IMR-90 (cell line): Measurements from ENCODE around the gene FNDC7. TPM values are rescaled to one million over a fixed set of nuclear protein-coding genes. Genes with fewer than 3 reads are reported as not detected.

Experiments used
- ATAC-seq: fragments of 200-7000 bp; cut with Tn5 transposase; 2 replicates; pipeline ENCODE4 v1.9.1; 2020; ENCODE audit warnings: low read depth, mild to moderate bottlenecking, moderate library complexity
- BruUV-seq: library from RNA; stranded (reverse); fragments of 400-500 nt; replicated peaks from 2 replicates; lab custom pipeline; 2021; lab: Mats Ljungman, UMichigan
- CTCF ChIA-PET: fragments of 300-600 bp; formaldehyde crosslinking; extraction: SDS; loops from one replicate; lab custom pipeline; 2021; ENCODE audit warnings: antibody characterized with exemption; lab: Yijun Ruan, JAX
- POLR2A ChIA-PET: fragments of 300-600 bp; sonication (Branson Sonifier 250); formaldehyde crosslinking; loops from one replicate; lab custom pipeline; 2022; ENCODE audit warnings: antibody characterized with exemption; ENCODE audit not compliant: unreplicated experiment; lab: Charles Lee
- DNase-seq: peaks from one replicate; pipeline ENCODE4 v3.0.0; 2013
- H2AFZ ChIP-seq: replicated peaks from 2 replicates; pipeline ENCODE3; 2013; ENCODE audit warnings: low read length, mild to moderate bottlenecking; ENCODE audit not compliant: poor library complexity
- H2AK5ac ChIP-seq: 2 replicates; pipeline ENCODE4 v1.6.1; 2013; ENCODE audit warnings: low read depth, low read length, inconsistent platforms
- H2AK9ac ChIP-seq: replicated peaks from 2 replicates; pipeline ENCODE3; 2013; ENCODE audit warnings: mild to moderate bottlenecking, low read depth, low read length, moderate library complexity; ENCODE audit not compliant: poor library complexity
- H2BK120ac ChIP-seq: 2 replicates; pipeline ENCODE4 v1.6.1; 2013; ENCODE audit warnings: low read depth, low read length, inconsistent platforms
- H2BK15ac ChIP-seq: 3 replicates; pipeline ENCODE4 v1.6.1; 2013; ENCODE audit warnings: low read depth, low read length, inconsistent platforms
- H2BK20ac ChIP-seq: 2 replicates; pipeline ENCODE4 v1.6.1; 2013; ENCODE audit warnings: low read depth, mild to moderate bottlenecking, inconsistent platforms, low read length, moderate library complexity
- H2BK5ac ChIP-seq: 2 replicates; pipeline ENCODE4 v1.6.1; 2013; ENCODE audit warnings: mild to moderate bottlenecking, low read depth, low read length, inconsistent platforms; ENCODE audit not compliant: poor library complexity, severe bottlenecking
- H3K14ac ChIP-seq: replicated peaks from 2 replicates; pipeline ENCODE4 v1.6.1; 2013; ENCODE audit warnings: low read depth, low read length, inconsistent platforms
- H3K18ac ChIP-seq: 2 replicates; pipeline ENCODE4 v1.6.1; 2013; ENCODE audit warnings: low read depth, low read length, control low read depth
- H3K23ac ChIP-seq: 2 replicates; pipeline ENCODE4 v1.6.1; 2013; ENCODE audit warnings: low read depth, low read length, inconsistent platforms
- H3K27ac ChIP-seq: 2 replicates; pipeline ENCODE4 v1.5.1; 2013; ENCODE audit warnings: mild to moderate bottlenecking, control low read depth, low read length; ENCODE audit not compliant: insufficient read depth
- H3K27me3 ChIP-seq: 2 replicates; pipeline ENCODE4 v1.6.1; 2013; ENCODE audit warnings: low read length; ENCODE audit not compliant: control insufficient read depth, insufficient read depth
- H3K36me3 ChIP-seq: 2 replicates; pipeline ENCODE4 v1.6.1; 2013; ENCODE audit warnings: low read length, mixed read lengths; ENCODE audit not compliant: control insufficient read depth, insufficient read depth
- H3K4ac ChIP-seq: 2 replicates; pipeline ENCODE4 v1.6.1; 2013; ENCODE audit warnings: low read depth, low read length, inconsistent platforms
- H3K4me1 ChIP-seq: 2 replicates; pipeline ENCODE4 v1.6.1; 2013; ENCODE audit warnings: low read length, mixed read lengths; ENCODE audit not compliant: control insufficient read depth, insufficient read depth
- H3K4me2 ChIP-seq: 2 replicates; pipeline ENCODE4 v1.6.1; 2013; ENCODE audit warnings: low read depth, mild to moderate bottlenecking, control low read depth, low read length, moderate library complexity
- H3K4me3 ChIP-seq: 2 replicates; pipeline ENCODE4 v1.5.1; 2013; ENCODE audit warnings: low read depth, mild to moderate bottlenecking, control low read depth, low read length, moderate library complexity; ENCODE audit not compliant: insufficient read depth
- H3K56ac ChIP-seq: 2 replicates; pipeline ENCODE4 v1.6.1; 2013; ENCODE audit warnings: low read length, inconsistent platforms; ENCODE audit not compliant: insufficient read depth; ENCODE audit errors: extremely low read depth
- H3K79me1 ChIP-seq, 2 experiments: 2 replicates each; pipeline ENCODE4 v1.6.1; 2013; ENCODE audit warnings: low read length in 2 of 2, inconsistent platforms in 1 of 2, low read depth in 1 of 2
- H3K9ac ChIP-seq: 2 replicates; pipeline ENCODE4 v1.6.1; 2013; ENCODE audit warnings: low read depth, low read length, control low read depth
- H3K9me1 ChIP-seq: 2 replicates; pipeline ENCODE4 v1.6.1; 2013; ENCODE audit warnings: low read length, inconsistent platforms; ENCODE audit not compliant: insufficient read depth
- H3K9me3 ChIP-seq: 2 replicates; pipeline ENCODE4 v1.6.1; 2013; ENCODE audit warnings: low read length; ENCODE audit not compliant: control insufficient read depth, insufficient read depth
- H4K20me1 ChIP-seq: 2 replicates; pipeline ENCODE4 v1.6.1; 2013; ENCODE audit warnings: low read length, inconsistent platforms; ENCODE audit not compliant: insufficient read depth
- H4K5ac ChIP-seq: 2 replicates; pipeline ENCODE4 v1.6.1; 2013; ENCODE audit warnings: mild to moderate bottlenecking, low read depth, low read length, control low read depth
- H4K8ac ChIP-seq, 2 experiments: 2 replicates each; pipeline ENCODE4 v1.6.1; 2013; ENCODE audit warnings: low read depth in 2 of 2, low read length in 2 of 2, control low read depth in 1 of 2, inconsistent platforms in 1 of 2
- H4K91ac ChIP-seq: 2 replicates; pipeline ENCODE4 v1.6.1; 2013; ENCODE audit warnings: low read depth, low read length, inconsistent platforms; ENCODE audit not compliant: insufficient read depth
- CEBPB ChIP-seq: IDR thresholded peaks from 2 replicates; pipeline ENCODE4 v1.6.1; 2012; ENCODE audit warnings: low read depth, low read length, improper control_type of control experiment
- CHD1 ChIP-seq: IDR thresholded peaks from 2 replicates; pipeline ENCODE4 v1.6.1; 2012; ENCODE audit warnings: low read depth, low read length, improper control_type of control experiment
- CTCF ChIP-seq: conservative IDR thresholded peaks from 2 replicates; pipeline ENCODE4 v1.5.1; 2012; ENCODE audit warnings: mild to moderate bottlenecking, low read depth, low read length, improper control_type of control experiment
- ELK1 ChIP-seq: fragments of 150-350 bp; IDR thresholded peaks from 2 replicates; pipeline ENCODE4 v1.6.1; 2016; ENCODE audit warnings: low read depth, mild to moderate bottlenecking, low read length, moderate library complexity, borderline replicate concordance
- MXI1 ChIP-seq: IDR thresholded peaks from 2 replicates; pipeline ENCODE4 v1.6.1; 2012; ENCODE audit warnings: low read depth, mild to moderate bottlenecking, low read length, moderate library complexity, borderline replicate concordance
- POLR2A ChIP-seq: IDR thresholded peaks from 2 replicates; pipeline ENCODE4 v1.6.1; 2012; ENCODE audit warnings: mild to moderate bottlenecking, low read depth, low read length
- RAD21 ChIP-seq: IDR thresholded peaks from 2 replicates; pipeline ENCODE4 v1.6.1; 2012; ENCODE audit warnings: low read length, improper control_type of control experiment
- RCOR1 ChIP-seq: IDR thresholded peaks from 2 replicates; pipeline ENCODE4 v1.6.1; 2012; ENCODE audit warnings: mild to moderate bottlenecking, low read length, improper control_type of control experiment; ENCODE audit not compliant: insufficient replicate concordance
- WGBS, 2 experiments: methylation state at CpG; one replicate each; pipeline versions ENCODE4 v1.1.5 to v1.1.7; 2013; ENCODE audit warnings: missing lambda C conversion rate in 2 of 2; ENCODE audit not compliant: insufficient read length in 1 of 2; ENCODE audit errors: extremely low coverage in 2 of 2; 5-methylcytosine and 5-hydroxymethylcytosine counted together
- dilution Hi-C: fragments of 300-500 bp; cut with HindIII; formaldehyde crosslinking; loops from one replicate; pipeline ENCODE4 v1.14.3; 2018; ENCODE audit warnings: low sequenced_read_pairs; ENCODE audit not compliant: unreplicated experiment
- in situ Hi-C: fragments of 300-500 bp; cut with MboI; formaldehyde crosslinking; loops from 3 replicates; pipeline ENCODE4 v1.14.3; 2019; ENCODE audit warnings: low sequenced_read_pairs, inconsistent platforms, mixed read lengths
- intact Hi-C: fragments of 100-400 bp; cut with micrococcal nuclease; formaldehyde crosslinking; loops from 2 replicates; pipeline ENCODE4 v1.10.0; 2022
- polyA plus RNA-seq, 3 experiments: library from polyadenylated mRNA; depleted of rRNA; stranded (reverse); fragments of >200 nt; gene quantifications; 2 replicates each; pipeline ENCODE4 v1.2.3, GENCODE V29; 2012; ENCODE audit warnings: low replicate concordance in 1 of 3
- total RNA-seq: library from RNA; depleted of rRNA; stranded (reverse); fragments of >200 nt; gene quantifications from 2 replicates; pipeline ENCODE4 v1.2.3, GENCODE V29; 2012

FNDC7 gene
- total and polyA plus RNA-seq, 2 of the 4 experiments (the other 2 are of a cell fraction): not detected

- no peak overlapping the region for H4K8ac ChIP-seq
- H2AFZ ChIP-seq: no peak overlapping the region
- no peak overlapping the region for H3K4ac ChIP-seq
- no CpG with 5 or more reads among the region's 5 CpGs for WGBS, 2 experiments
- no peak overlapping the region for H4K91ac ChIP-seq
- no peak overlapping the region for H3K4me3 ChIP-seq
- dilution Hi-C loops: no loop called here
- CTCF ChIA-PET: no interaction called here
- no peak overlapping the region for H2BK5ac ChIP-seq
- H2BK120ac ChIP-seq: no peak overlapping the region
- H3K56ac ChIP-seq: no peak overlapping the region
- in situ Hi-C loops: loop anchor here (10.0 kb wide), 1 partner anchor 199 kb away; no protein-coding TSS in a partner anchor
- H3K14ac ChIP-seq: no peak overlapping the region
- H2BK15ac ChIP-seq: no peak overlapping the region
- H2BK20ac ChIP-seq: no peak overlapping the region
- no peak overlapping the region for H3K23ac ChIP-seq
- H3K9ac ChIP-seq: no peak overlapping the region
- H2AK9ac ChIP-seq: no peak overlapping the region
- ATAC-seq: no peak
- no peaks in the 10 kb centered on the region for H3K4me1 ChIP-seq
- no peaks in the 10 kb centered on the region for H3K9me1 ChIP-seq
- peaks cover 17 to 35% of the 10 kb centered on the region in 2 experiments for H3K79me1 ChIP-seq
- no peaks in the 10 kb centered on the region for H3K9me3 ChIP-seq
- POLR2A ChIA-PET: no interaction called here
- H4K5ac ChIP-seq: no peak overlapping the region
- no peak overlapping the region for H3K27ac ChIP-seq
- peaks cover 31% of the 10 kb centered on the region for H4K20me1 ChIP-seq
- H3K18ac ChIP-seq: no peak overlapping the region
- no peaks in the 10 kb centered on the region for H3K27me3 ChIP-seq
- TF ChIP-seq POLR2A (no peak), RCOR1 (no peak), MXI1 (no peak), CTCF (no peak), CHD1 (no peak), ELK1 (no peak), RAD21 (no peak), CEBPB (no peak)
- peaks cover 22% of the 10 kb centered on the region for H3K36me3 ChIP-seq
- no peak for DNase-seq
- H2AK5ac ChIP-seq: no peak overlapping the region
- BruUV-seq: no TSS peak
- intact Hi-C loops: loop anchor here (10.0 kb wide), 1 partner anchor 109 kb away; no protein-coding TSS in a partner anchor
- no peak overlapping the region for H3K4me2 ChIP-seq
Measured at GRCh38 chr1:108695535-108695934, 17.2 kb upstream of the FNDC7 start.
